Hematopoietic multipotent progenitor cell treated with erythropoietin and hydrocortisone succinate and interleukin-3 and kit ligand, for 8 days (in vitro differentiated cells): ENCODE results near the gene PPP2R5B.

Experiments
- DNase-seq: peaks from one replicate; pipeline ENCODE4 v3.0.0-alpha.2; 2015

PPP2R5B gene

GRCh38 chr11:64923944-64924909, at the start of gene PPP2R5B:
Gene PPP2R5B (plus strand): TSS chr11:64924689. CDS start chr11:64925735, 1,046 bp downstream.
- peak; percentile 96 for DNase-seq

GRCh38 chr11:64875369-64876228, 48.9 kb upstream of the PPP2R5B start:
- DNase-seq, result no peak

GRCh38 chr11:64876229-64876750, 48.2 kb upstream of the PPP2R5B start:
- no peak for DNase-seq

DNA sequence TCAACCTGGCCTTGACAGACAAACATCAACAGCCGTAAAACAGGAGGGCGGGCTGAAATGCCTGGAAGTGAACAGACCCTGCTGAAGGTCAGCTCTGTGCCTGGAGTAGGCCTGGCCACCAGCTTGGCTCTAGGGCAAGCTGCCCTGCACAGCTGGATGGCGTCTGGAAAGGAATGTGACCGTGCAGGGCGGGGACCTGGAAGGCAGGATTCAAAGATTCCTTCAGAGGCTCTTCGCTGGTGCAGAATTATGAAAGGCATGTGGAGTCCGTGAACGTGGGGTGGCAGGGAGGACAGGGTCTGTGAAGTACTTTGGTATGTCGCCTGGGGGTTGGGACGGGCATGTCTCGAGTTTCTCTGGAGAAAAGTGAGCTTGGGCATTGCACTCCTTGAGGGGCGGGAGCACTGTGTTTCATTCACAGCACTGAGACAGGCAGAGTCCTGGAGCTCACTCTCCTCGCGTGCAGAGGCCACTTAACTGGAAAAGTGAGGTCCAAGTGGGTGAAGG, 47.6 kb upstream of the PPP2R5B start:
- DNase-seq, result no peak

GRCh38 chr11:64877390-64878222, 46.9 kb upstream of the PPP2R5B start:
- no peak for DNase-seq

- no peak for DNase-seq
Measured at GRCh38 chr11:64878223-64878493, 46.3 kb upstream of the PPP2R5B start.

DNA sequence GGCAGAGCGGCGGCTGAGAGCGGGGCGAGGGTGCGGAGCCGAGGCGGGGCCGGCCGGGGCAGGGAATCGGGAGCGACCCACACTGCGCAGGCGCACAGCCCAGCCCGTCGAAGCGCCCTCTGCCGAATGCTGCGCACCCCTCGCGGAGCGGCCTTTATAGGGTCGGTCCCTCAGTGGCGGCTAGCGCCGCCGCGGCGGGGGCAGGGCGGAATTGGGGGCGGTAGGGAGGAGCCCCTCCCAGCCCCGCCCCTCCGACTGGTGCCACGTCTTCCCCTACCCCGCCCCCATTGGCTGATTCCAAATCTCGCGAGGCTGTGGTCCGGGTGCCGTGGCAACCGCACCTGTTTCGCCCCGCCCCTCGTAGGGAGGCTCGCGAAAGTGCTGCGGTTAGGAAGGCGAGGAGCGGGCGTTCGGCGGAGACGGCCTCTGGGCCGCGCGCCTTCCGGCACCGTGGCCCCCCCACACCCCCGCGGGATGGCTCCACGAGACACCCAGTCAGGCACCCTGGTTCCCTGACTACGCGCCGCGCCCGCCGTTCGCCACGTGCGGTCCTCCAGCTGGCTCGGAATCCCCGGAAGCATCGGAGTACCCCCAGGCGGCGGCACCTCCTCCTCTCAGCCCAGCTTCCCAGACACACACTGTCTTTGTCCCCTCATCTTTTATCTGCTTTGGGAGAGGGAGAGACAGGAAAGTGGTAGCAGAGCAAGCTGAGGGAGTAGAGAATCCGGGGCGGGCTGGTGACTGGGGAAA, 45.8 kb upstream of the PPP2R5B start, which contains the start of gene EHD1:
Gene EHD1, minus strand, starts transcription at position 128 of the 750 bp plus-strand sequence. CDS start 157 bp downstream, outside the sequence.
- DNase-seq, result peak; percentile 97

GRCh38 chr11:64879244-64879900, 45.1 kb upstream of the PPP2R5B start:
- DNase-seq, result no peak

DNA sequence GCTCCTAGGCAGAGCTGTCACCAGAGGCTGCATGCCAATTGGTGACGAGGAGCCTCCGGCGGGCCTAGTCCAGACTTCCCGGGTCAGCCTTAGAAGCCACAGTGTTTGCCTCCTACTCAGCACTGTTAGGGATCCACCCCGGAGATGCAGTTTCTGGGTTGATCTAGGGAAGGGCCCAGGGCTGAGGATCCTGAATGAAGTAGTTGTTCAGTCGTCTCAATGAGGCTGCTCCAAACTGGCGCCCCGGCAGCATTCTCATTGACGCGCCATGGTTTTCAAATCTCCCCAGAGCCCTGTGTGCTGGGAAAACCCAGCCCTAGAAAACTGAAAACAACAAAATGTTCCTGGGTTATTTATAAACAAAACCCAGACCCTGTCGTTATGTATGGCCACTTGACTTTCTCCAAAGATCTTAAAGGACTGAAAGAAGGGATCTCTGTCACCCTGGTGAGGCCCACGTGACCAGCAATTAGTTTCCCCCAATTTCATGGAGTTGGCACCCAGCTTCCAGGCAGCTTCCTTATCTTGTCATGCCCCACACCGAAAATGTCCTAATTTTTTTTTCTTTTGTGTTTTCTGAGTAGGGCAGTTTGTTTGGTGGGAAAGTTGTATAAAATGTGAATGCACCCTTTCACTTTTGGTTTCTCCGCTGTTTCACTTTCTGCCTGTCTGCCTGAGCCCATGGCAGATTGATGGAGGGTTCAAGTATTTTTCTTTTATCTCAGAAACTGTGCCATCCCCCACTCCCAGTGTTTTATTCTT, 44.1 kb upstream of the PPP2R5B start:
- no peak for DNase-seq

GRCh38 chr11:64881476-64881875, 43.0 kb upstream of the PPP2R5B start:
- DNase-seq, result no peak

- no peak for DNase-seq
Measured at GRCh38 chr11:64882243-64882642, 42.2 kb upstream of the PPP2R5B start.

- no peak for DNase-seq
Measured at GRCh38 chr11:64883575-64883974, 40.9 kb upstream of the PPP2R5B start.

DNA sequence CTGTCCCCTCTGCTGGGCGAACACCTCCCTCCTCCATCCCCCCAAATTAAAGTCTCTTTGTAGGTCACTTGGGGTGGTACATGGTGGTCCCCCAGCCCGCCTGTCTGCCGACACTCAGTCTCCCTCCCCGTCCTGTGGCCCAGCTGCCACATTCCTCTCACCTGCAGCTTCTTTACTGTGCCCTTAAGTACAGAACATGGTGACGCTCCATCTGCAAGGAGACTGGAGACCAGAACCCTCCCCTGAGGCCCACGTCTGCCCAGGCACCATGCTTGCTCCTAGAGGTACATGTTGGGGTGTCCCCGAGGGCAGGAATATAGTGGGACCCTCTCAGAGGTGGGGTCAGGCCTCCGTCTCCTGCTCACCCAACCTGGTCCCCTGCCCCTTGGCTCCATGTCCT, 40.5 kb upstream of the PPP2R5B start:
- no peak for DNase-seq

- peak; percentile 97 for DNase-seq
Measured at GRCh38 chr11:64885367-64886286, 38.9 kb upstream of the PPP2R5B start.

DNA sequence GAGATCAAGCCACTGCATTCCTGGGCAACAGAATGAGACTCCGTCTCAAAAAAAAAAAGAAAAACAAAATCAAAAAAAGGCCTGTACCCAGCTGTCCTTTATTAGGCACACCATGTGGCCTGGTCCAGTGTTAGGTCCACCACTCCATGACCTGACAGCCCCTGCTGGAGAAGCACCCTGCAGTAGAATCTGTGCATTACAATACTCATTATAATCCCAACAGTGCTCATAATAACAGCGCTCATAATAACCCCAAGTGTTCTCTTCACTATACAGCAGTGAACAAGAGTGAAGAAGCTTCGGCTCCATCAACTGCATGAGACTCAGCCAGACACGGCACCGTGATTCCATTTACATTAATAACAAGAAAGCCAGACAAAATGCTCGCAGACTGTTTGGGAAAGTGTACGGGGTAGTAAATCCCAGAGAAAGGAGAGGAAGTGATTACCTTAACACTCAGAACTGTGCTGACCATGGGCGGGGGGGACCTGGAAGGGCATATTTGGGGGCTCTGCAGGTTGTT, 37.2 kb upstream of the PPP2R5B start:
- DNase-seq, result no peak

DNA sequence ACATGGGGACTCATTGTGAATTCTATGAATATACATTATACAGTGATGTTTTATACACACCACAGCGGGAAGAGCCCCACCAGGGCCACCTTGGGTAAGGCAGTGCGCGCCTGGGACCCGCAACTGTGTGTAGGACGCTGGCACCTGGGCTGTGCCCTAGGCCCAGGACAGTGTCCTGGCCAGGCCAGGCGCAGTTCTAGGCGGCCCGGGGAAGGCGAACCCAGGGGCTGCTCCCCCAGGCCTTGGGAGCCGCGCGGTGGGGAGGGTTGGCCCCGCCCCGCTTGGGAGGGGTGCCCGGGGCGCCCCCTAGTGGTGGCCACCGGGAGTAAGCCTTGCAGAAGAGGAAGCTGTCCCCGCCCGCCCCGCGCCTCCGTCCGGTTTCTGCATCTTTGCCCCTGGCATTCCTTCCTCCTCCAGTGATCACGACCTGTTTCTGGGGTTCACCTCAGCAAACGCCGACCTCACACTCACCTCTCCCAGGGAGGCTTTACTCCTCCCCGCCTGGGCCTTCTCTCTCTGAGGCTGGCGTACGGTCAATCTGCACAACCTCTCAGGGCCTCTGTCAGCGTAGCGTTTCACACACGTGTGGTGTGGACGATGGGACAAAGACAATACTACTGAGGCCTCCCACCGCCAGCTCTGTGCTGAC, 36.6 kb upstream of the PPP2R5B start:
- DNase-seq, result peak; percentile 83

DNA sequence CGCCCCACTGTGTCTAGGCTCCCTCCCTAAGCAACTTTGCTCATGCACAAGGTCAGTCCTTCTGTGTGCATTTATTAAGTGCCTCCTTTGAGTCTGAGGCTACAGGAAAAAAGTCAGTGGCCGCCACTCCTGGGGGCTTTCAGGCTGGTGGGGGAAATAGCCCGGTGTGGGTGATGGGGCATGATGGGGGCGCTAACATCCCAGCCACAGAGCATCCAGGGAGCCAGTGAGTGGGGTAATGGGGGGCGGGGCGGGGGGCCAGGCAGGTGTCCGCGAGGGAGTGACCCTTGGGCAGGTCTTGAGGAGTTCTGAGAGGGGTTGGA, 36.1 kb upstream of the PPP2R5B start:
- DNase-seq, result no peak

DNA sequence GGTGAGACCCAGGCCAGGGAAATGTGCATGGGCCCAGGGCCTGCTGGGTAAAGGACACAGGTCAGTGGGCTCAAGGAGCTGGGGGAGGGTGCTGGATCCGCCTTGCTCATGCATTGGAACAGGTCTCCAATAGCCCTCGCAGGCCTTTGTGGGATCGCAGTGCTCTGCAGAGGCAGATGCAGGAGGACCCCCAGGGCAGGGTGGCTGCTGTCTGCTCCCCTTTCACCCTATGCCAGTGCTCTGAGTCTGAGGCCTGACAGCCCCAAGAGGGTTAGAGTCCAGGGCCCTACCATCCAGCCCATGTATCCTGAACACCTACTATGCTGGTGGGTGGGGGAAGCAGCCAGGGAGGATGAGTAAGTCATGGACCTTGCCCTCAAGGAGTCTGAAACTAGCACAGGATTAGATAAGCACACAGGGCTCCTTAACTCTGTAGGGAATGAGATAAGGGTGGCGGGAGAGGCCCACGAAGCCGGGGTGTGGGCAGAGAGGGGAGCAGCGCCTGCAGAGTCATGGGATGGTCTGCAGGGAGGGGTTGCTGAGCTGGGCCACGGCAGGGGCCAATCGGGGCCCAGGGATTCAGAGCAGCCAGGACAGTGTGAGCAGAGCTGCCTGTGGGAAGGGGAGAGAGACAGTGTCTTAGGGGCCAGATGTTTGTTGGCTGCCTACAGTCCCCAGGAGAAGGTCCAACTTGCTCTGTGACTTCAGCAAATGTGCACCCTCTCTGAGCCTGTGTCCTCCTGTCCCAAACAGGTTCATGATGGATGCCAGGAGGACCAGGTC, 35.6 kb upstream of the PPP2R5B start:
- peak; percentile 100 for DNase-seq
